ENCODE data around the gene GPA33. TPM values are rescaled to one million over a fixed set of nuclear protein-coding genes. Genes with fewer than 3 reads are reported as not detected.

The GPA33 gene
- total RNA-seq, 4 donors from 2014 or later, result not detected

GRCh38 chr1:167105271-167106118 lies 15.3 kb upstream of the GPA33 start:
- peaks cover 0 to 9% (median 0%) of the 10 kb centered on the region in 4 donors for H3K9me3 ChIP-seq
- no peak overlapping the region for H3K4me3 ChIP-seq
- H3K27ac ChIP-seq, result no peak overlapping the region
- no peaks in the 10 kb centered on the region for H3K4me1 ChIP-seq
- TF ChIP-seq POLR2A (IDR thresholded peaks at IDR 0.05), result no peak
- TF ChIP-seq CTCF (IDR thresholded peaks at IDR 0.05), result no peak
- no peak for TF ChIP-seq EP300 (IDR thresholded peaks at IDR 0.05)
- no peaks in the 10 kb centered on the region for H3K36me3 ChIP-seq
- 23 to 31% methylated on average over 12 of the region's 12 CpGs for WGBS, 2 donors
- no peak for DNase-seq (ENCODE audit: low spot score in 2 of 2)
- peaks cover 0 to 1% of the 10 kb centered on the region in 2 donors for H3K27me3 ChIP-seq

- H3K4me3 ChIP-seq, result no peak overlapping the region
- DNase-seq (ENCODE audit: low spot score in 2 of 2), result no peak
- WGBS, 2 donors, result 65 to 72% methylated on average over 6 of the region's 6 CpGs
- H3K36me3 ChIP-seq, result no peaks in the 10 kb centered on the region
- no peaks in the 10 kb centered on the region for H3K9me3 ChIP-seq
- no peaks in the 10 kb centered on the region for H3K4me1 ChIP-seq
- TF ChIP-seq EP300 (IDR thresholded peaks at IDR 0.05), result no peak
- no peak for TF ChIP-seq CTCF (IDR thresholded peaks at IDR 0.05)
- no peak for TF ChIP-seq POLR2A (IDR thresholded peaks at IDR 0.05)
- H3K27me3 ChIP-seq, result peaks cover 0 to 3% of the 10 kb centered on the region in 2 donors
- H3K27ac ChIP-seq, result no peak overlapping the region
Measured at GRCh38 chr1:167104256-167104633, 14.1 kb upstream of the GPA33 start.

- 67 to 75% methylated on average over 5 of the region's 5 CpGs for WGBS, 2 donors
- H3K36me3 ChIP-seq, result no peaks in the 10 kb centered on the region
- TF ChIP-seq EP300 (IDR thresholded peaks at IDR 0.05) (no peak), CTCF (IDR thresholded peaks at IDR 0.05) (no peak), POLR2A (IDR thresholded peaks at IDR 0.05) (no peak)
- H3K27ac ChIP-seq, result no peak overlapping the region
- no peak for DNase-seq (ENCODE audit: low spot score in 2 of 2)
- H3K4me1 ChIP-seq, result no peaks in the 10 kb centered on the region
- no peak overlapping the region for H3K4me3 ChIP-seq
- no peaks in the 10 kb centered on the region for H3K9me3 ChIP-seq
- H3K27me3 ChIP-seq, result peaks cover 0 to 3% of the 10 kb centered on the region in 2 donors
Measured at GRCh38 chr1:167102906-167103573, 12.9 kb upstream of the GPA33 start.

- H3K27ac ChIP-seq, result no peak overlapping the region
- H3K9me3 ChIP-seq, result peaks cover 0 to 8% (median 0%) of the 10 kb centered on the region in 4 donors
- H3K4me1 ChIP-seq, result no peaks in the 10 kb centered on the region
- 68 to 93% methylated on average over 2 of the region's 2 CpGs for WGBS, 2 donors
- no peak for DNase-seq (ENCODE audit: low spot score in 2 of 2)
- H3K36me3 ChIP-seq, result no peaks in the 10 kb centered on the region
- H3K4me3 ChIP-seq, result no peak overlapping the region
- H3K27me3 ChIP-seq, result peaks cover 0 to 3% of the 10 kb centered on the region in 2 donors
- no peak for TF ChIP-seq CTCF (IDR thresholded peaks at IDR 0.05)
- no peak for TF ChIP-seq POLR2A (IDR thresholded peaks at IDR 0.05)
- no peak for TF ChIP-seq EP300 (IDR thresholded peaks at IDR 0.05)
Measured at GRCh38 chr1:167101754-167102153, 11.6 kb upstream of the GPA33 start.

GRCh38 chr1:167100730-167101129 lies 10.6 kb upstream of the GPA33 start:
- peaks cover 0 to 3% of the 10 kb centered on the region in 2 donors for H3K27me3 ChIP-seq
- no peaks in the 10 kb centered on the region for H3K36me3 ChIP-seq
- H3K9me3 ChIP-seq, result peaks cover 0 to 8% (median 0%) of the 10 kb centered on the region in 4 donors
- no peak overlapping the region for H3K4me3 ChIP-seq
- no peak for DNase-seq (ENCODE audit: low spot score in 2 of 2)
- 97% methylated on average over 2 of the region's 2 CpGs for WGBS, 2 donors
- H3K27ac ChIP-seq, result no peak overlapping the region
- TF ChIP-seq POLR2A (IDR thresholded peaks at IDR 0.05) (no peak), CTCF (IDR thresholded peaks at IDR 0.05) (no peak), EP300 (IDR thresholded peaks at IDR 0.05) (no peak)
- H3K4me1 ChIP-seq, result no peaks in the 10 kb centered on the region
